GM10266 (cell line): ENCODE results near the gene ARL4A.
"Not testable (repeated sequence)": the region's sequence is repeated elsewhere in the genome, so short reads cannot be mapped to it uniquely, and the experiment has no call there.

Experiments
- DNase-seq: peaks from one replicate; pipeline ENCODE4 v3.0.0; 2012; ENCODE audit errors: extremely low spot score
- TF ChIP-seq, protein P1 (sequence below): IDR thresholded peaks from 2 replicates; pipeline ENCODE4 v1.5.1; 2012; ENCODE audit warnings: mild to moderate bottlenecking, low read depth; ENCODE audit not compliant: control insufficient read depth, insufficient read depth; ENCODE audit errors: missing control alignments

ARL4A gene

DNA sequence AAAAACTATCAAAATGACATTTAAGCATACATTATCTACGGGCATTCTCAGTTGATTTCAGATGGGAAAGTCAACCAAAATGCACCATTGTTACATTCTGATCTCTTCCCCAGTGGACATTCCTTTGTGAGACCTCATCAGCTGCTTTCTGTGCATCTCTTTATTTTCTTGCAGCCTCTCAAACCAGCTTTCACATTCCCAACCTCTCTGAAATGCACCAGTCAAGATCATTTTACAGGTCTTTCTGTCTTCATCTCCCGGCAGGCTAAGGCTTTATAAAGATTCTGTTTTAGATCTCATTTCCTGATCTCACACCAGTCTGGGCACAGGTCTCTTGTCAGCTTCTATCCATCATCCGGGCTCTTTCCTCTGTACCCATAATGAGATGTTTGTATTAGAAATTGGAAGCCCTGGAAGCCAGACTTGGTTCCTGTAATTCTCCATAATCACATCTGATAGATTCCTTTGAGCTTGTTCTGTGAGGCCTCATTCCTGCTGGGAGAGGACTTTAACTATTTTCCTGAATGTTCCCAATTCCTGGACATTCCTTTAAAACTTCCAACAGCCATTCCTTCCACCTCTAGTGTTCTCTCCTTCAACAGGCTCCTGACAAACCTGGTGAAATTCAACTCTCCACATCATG lies 44.3 kb upstream of the ARL4A start:
- TF ChIP-seq, protein P1, sequence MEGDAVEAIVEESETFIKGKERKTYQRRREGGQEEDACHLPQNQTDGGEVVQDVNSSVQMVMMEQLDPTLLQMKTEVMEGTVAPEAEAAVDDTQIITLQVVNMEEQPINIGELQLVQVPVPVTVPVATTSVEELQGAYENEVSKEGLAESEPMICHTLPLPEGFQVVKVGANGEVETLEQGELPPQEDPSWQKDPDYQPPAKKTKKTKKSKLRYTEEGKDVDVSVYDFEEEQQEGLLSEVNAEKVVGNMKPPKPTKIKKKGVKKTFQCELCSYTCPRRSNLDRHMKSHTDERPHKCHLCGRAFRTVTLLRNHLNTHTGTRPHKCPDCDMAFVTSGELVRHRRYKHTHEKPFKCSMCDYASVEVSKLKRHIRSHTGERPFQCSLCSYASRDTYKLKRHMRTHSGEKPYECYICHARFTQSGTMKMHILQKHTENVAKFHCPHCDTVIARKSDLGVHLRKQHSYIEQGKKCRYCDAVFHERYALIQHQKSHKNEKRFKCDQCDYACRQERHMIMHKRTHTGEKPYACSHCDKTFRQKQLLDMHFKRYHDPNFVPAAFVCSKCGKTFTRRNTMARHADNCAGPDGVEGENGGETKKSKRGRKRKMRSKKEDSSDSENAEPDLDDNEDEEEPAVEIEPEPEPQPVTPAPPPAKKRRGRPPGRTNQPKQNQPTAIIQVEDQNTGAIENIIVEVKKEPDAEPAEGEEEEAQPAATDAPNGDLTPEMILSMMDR, result no peak
- DNase-seq, result no peak

DNA sequence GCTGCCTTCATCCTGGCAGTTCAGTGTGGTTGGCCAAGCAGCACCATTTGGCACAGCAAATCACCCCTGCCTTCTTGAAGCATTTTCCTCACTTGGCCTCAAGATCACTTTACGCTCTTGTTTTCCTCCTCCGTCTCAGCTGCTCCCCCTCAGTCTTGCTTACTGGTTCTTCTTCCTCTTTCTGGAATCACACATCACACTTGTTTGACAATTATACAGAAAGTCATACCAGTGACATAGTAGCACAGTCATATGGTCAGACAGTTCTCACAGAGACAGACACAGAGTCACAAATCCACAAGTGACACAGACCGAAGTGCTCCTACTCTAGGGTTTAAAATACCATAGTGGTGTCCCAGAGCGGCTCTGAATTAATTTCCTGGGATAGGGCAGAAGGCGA lies 43.8 kb upstream of the ARL4A start:
- no peak for DNase-seq
- TF ChIP-seq, protein P1, result no peak

DNA sequence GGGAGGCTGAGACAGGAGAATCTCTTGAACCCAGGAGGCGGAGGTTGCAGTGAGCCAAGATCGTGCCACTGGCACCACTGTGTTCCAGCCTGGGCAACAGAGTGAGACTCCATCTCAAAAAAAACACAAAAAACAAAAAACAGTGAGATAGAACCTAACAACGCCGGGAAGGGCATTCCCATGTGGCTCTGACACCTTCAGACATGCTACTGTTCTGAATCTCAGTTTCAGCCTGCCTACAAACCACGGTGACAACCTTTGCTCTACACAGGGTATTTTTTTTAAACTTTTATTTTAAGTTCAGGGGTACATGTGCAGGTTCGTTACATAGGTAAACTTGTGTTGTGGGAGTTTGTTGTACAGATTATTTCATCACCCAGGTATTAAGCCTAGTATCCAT lies 42.2 kb upstream of the ARL4A start:
- DNase-seq, result not testable (repeated sequence)

DNA sequence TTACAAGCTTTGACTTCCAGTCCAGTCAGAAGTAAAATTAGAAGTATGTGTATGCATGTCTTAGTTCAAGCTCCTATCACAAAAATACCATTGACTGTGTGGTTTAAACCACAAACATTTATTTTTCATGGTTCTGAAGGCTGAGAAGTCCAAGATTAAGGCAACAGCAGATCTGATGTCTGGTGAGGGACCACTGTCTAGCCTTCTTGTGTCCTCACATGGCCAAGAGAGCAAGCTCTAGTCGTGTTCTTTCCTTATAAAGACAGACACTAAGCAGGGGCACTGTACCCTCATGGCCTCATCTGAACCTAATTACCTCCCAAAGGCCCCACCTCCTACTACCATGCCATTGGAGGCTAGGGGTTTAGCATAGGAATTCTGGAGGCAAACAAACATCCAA lies 41.3 kb upstream of the ARL4A start:
- TF ChIP-seq, protein P1, result no peak
- no peak for DNase-seq

DNA sequence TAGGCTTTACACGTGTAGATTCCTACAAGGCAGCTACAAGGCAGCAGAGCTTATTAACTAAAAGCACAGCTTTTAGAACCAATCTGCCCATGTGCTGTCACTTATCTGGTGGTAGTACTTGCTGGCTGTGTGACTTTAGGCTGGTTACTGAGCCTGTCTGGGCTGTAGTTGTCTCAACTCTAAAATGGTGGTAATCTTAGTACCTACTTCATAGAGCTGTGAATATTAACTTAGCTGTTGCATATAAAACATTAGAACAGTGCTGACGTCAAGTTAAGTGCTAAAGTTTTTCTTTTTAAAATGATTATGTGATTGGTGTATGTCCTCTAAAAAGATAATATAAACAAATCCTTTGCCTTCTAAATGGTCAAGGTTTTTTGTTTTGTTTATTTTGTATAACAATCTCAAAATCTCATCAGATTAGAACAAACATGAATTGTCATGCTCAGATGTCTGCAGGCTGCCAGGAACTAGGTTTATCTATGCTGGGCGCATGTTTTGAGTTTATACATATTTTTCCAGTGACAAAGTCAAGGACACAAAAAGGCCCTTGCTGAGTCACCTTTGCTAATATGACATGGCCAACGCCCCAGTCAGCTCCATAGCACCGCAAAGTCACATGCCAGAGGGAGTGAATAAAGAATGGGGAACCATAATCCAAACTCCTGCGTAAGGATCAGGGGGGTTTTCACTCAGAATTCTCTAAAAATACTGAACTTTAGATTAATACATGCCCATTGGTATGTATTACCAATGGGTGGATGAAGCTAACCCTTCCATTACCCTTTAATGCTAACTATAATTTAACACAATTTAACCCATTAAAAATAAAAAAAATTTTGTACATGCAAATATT lies 39.8 kb upstream of the ARL4A start:
- TF ChIP-seq, protein P1, result no peak
- DNase-seq, result no peak

DNA sequence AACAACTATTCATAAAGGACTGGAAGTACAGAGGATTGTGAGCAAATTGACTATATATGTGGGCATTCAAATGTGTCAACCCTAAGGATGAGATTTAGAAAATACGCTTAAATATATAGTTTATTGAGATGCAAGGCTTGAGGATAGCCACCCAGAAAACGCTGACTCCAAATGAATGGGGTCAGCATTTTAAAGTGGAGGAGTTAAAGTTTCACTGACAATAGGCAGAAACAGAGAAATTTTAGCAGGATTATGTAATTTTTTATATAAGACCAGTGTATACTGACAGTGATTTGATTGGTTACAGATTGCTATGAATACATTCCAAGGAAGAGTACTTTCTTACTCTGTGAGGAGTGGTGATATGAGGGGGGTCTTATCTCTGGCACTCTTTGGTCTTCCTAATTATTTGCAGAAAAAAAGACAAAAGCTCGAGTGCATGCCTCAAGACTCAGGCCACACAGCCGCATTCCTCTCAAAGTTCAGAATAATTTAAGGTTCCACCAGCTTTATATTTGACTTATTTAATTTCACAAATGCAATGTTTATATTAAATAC lies 38.6 kb upstream of the ARL4A start:
- no peak for DNase-seq
- TF ChIP-seq, protein P1, result no peak

DNA sequence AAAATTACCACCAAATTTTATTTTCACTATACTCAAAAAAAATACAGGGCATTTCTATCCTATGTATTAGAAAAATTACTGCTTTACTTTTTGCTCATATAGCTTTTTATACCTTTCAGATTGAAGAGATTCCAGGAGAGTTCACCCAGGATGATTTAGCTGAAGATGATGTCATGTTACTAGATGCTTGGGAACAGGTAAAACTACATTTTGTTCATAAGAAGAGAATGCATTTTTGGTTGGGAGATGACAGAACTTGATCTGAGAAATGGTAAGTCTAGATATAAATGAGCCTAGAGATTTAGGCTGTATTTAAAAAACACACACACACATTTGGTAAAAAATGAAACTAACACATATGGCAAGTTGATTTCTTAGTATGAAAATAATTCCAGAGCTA lies 38.1 kb upstream of the ARL4A start:
- TF ChIP-seq, protein P1, result no peak
- DNase-seq, result no peak
